Stimulated activated CD4-positive, alpha-beta T cell treated with anti-CD3 and anti-CD28 coated beads, Interleukin-12 subunit alpha, Interleukin-12 subunit beta, amount 100 ng/mL, for 48 hours (primary cell): Measurements from ENCODE around the gene CDH13.

Experiments
- DNase-seq, 3 donors: peaks; one replicate each; pipeline ENCODE4 v3.0.0-alpha.2; 2020; ENCODE audit warnings: low read depth in 2 of 3, low spot score in 1 of 3

Gene CDH13

GRCh38 chr16:82735673-82736091 is 108.9 kb downstream of the CDH13 start:
- DNase-seq, result no peak

- no peak for DNase-seq
Observed at GRCh38 chr16:82736224-82736623, 109.5 kb downstream of the CDH13 start.

GRCh38 chr16:82738699-82739098 is 111.9 kb downstream of the CDH13 start:
- DNase-seq, result no peak

DNA sequence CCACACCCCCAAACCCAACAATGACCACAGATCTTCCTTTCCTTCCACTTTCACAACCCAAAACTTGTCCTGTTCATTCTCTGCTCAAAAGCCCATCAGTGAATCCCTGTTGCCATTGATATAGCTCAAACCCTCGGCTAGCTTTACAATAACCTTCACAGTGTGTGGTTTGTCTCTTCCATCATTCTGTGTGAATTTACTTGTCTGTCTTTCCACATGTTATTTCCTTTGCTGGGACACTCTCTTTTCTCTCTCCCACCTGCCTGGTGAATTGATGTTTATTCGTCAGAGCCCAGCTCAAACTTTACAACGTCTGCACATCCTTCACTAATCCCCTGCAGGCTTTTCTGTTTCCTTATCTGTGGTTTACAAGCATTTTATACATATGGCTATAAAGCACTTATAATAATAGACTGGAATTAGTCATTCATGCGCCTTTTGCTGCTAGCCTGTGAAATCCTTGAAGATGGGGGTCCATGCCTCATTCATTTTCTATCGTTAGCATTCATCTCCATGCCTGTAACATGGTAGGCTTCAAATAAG is 114.4 kb downstream of the CDH13 start:
- no peak for DNase-seq

DNA sequence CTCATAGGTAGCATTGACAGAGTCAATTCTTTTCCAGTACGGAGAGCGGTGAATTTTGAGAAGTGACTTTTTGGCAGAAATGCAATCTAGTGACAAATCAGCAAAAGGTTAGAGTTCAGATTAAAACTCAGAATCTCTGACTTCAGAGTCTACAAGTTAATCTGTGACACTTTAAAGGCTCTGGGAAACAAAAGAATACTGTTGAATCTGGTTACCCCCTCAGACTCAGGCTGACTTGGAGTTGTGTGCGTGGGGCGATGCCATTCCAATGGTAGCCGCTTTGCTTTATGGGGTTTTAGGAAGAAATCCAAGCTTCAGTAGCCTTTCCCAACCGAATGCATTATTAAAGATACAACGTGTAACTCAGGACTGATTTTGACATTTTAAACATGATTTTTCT is 118.2 kb downstream of the CDH13 start:
- no peak for DNase-seq

- no peak for DNase-seq
Observed at GRCh38 chr16:82748026-82748425, 121.3 kb downstream of the CDH13 start.

DNA sequence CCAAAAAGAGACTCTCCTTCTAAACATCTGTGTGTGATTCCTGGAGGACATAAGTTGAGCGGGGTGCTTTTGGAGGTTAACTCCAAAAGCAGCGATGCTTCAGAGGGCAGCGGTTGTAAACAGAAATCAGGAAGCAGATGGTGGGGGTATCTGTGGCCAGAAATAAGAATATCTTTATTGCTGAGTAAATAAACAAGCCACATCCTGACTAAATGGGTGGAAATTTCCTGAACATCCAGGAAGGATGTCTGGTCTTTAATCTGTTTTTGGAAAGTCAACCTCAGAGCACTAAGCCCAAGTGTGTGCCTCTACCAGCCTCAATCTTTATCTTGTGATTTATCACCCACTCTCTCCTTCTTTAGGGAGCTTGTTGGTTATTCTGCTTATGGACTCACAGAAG is 123.3 kb downstream of the CDH13 start:
- no peak for DNase-seq

DNA sequence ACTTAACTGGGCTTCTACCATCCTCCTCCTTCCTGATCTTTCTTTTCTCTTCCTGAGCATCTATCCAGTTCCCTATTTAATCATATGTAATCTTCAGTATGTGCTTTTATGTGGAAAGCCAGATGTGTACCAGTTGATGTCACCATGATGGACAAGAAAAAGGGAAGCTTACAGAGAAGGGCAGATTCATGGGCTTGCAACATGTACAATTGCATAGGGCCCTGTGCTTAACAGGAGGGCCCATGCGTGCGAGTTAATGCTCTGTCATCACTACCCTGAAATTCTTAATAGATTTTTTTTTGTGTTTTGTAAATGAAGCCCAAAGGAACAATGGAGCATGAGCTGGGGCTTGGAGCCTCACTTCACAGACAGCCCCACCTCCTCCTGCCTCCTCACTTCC is 124.3 kb downstream of the CDH13 start:
- DNase-seq, result no peak

GRCh38 chr16:82752172-82752571 is 125.4 kb downstream of the CDH13 start:
- no peak for DNase-seq

GRCh38 chr16:82753821-82754220 is 127.1 kb downstream of the CDH13 start:
- no peak for DNase-seq

DNA sequence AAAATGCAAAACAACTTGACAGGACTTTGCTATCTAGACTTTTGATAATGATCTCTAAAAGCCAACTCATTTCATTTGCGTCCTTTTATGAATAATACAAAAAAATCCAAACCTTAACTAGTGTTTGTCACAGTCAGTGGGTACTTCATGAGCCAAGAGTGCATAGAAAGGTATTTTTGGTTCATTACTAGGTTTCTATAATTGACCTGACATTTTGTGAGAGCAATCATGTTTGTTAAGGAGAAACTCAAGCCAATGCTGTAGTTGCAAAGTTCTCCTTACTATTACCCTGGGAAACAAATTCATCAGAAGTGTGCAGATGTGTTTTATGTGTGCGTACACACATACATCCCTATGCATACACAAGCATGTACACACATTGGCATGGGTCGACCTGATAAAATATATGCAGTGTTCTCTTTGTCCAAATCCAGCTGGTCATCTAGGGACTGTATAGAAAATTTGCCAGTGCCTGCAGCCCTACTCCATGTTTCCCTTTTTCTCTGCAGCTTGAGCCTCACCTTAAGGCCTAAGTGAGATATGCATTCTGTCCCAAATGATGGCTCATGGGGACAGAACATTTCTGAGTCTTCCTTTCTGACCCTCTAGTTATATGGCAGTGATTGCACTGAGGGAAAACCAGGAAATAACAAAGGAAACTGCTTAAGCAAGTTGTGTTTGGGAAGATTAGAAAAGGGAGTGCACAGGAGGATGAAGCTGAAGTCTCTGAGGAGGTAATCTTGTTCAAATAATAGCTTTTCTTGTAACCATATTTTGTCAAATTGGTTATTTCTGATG is 128.1 kb downstream of the CDH13 start:
- no peak for DNase-seq

GRCh38 chr16:82755570-82756282 is 129.0 kb downstream of the CDH13 start:
- no peak for DNase-seq

GRCh38 chr16:82756283-82756599 is 129.5 kb downstream of the CDH13 start:
- DNase-seq, result no peak

DNA sequence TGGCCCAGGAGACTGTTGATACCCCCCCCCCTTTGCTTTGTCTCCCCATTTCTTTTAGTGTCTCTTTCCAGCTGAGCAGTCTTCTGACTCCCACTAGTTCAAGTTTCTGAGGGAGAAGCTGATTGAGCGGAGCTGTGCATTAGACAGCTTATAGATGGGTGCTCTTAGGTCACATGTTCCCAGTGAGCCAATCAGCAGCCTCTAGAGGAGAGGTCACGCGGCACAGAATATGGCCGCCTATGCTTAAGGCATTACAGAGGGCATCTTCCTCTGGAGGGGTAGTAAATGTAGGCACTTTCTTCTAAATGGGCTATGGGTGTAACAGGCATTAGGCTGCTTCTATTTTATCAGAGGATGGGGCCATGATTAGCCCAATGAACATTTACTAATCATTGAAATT is 131.6 kb downstream of the CDH13 start:
- DNase-seq, result no peak

GRCh38 chr16:82758904-82759303 is 132.1 kb downstream of the CDH13 start:
- no peak for DNase-seq

- no peak for DNase-seq
Observed at GRCh38 chr16:82761236-82761635, 134.5 kb downstream of the CDH13 start.

DNA sequence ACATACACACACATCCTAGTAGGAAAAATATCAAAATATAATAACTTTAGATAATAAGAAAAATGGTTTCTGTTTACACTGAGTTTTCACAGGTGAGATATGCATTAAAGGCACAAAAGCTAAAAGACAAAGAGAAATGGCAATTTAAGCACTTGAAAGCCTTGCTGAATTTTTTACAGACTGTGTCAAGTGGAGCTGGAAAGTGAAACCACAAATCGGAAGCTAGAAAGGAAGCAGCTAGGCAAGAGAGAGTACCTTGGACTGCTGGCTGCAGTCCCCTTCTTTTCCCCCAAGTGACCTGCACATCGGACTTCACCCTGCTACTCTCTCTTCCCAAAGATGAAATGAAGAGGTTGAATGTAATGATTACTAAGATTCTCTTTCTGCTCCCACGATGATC is 135.1 kb downstream of the CDH13 start:
- DNase-seq, result no peak

GRCh38 chr16:82763371-82763770 is 136.6 kb downstream of the CDH13 start:
- no peak for DNase-seq

DNA sequence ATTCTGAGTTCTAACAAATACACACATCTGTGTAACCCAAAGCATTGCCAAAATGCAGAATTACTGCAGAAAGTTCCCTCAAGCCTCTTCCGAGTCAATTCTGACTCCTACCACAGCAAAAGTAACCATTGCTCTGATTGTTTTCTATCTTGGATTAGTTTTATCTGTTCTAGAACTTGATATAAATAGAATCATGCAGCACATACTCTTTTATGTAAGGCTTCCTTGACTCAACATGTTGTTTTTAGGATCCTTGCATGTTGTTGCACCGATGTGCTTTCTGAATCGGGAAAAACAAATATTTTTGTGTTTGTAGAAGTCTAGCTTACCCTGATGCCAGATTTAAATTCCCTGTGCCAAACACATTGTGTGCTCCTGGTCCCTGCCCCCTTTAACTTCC is 140.4 kb downstream of the CDH13 start:
- no peak for DNase-seq

DNA sequence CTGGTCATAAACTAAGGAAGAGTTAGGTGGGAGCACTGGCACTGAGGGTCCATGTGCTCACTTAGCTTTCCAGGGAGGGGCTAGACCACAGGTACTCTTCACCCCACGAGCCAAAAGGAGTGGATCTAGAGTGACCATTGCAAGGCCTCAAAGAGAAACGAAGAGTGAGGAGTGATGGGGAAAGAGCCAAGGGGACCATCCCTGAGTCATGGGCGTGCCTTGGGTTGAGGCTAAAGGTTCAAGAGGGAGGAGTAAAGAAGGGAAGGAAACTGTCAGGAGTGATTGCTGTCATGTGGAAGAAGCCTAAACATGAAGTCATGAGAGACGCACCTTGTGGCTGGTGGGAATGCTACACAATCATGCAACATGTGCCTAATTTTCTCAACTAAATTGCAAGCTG is 141.0 kb downstream of the CDH13 start:
- no peak for DNase-seq

GRCh38 chr16:82769845-82770244 is 143.1 kb downstream of the CDH13 start:
- DNase-seq, result no peak

GRCh38 chr16:82772215-82772614 is 145.4 kb downstream of the CDH13 start:
- DNase-seq, result no peak

DNA sequence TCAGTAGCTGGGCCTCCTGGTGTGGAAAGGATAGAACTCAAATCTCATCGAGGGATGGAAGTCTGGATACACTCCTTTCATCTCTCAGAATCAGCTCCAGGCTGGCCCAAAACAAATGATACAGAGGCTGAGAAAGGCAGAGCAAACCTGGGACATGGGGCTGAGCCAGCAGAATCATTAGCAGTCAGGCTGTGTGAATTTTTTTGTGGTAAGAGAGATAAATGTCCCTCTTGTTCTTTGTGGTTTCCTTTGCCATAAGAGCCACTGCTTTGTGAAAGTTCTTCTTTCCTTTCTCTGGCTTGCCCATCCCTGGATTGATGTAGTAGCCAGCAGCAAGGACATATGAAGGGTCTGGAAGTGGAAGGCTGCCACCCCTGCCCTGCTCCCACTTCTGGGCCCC is 146.2 kb downstream of the CDH13 start:
- DNase-seq, result no peak
